GM19025 (cell line): ENCODE measurements around the gene CCT8L2.
"Not testable (repeated sequence)": the region's sequence is repeated elsewhere in the genome, so short reads cannot be mapped to it uniquely, and the experiment has no call there.

Experiments
- ATAC-seq: cut with Tn5 transposase; IDR thresholded peaks from one replicate; pipeline ENCODE4 v1.9.1; 2021; ENCODE audit warnings: mild to moderate bottlenecking, low read depth, moderate library complexity; ENCODE audit not compliant: unreplicated experiment

The CCT8L2 gene, protein sequence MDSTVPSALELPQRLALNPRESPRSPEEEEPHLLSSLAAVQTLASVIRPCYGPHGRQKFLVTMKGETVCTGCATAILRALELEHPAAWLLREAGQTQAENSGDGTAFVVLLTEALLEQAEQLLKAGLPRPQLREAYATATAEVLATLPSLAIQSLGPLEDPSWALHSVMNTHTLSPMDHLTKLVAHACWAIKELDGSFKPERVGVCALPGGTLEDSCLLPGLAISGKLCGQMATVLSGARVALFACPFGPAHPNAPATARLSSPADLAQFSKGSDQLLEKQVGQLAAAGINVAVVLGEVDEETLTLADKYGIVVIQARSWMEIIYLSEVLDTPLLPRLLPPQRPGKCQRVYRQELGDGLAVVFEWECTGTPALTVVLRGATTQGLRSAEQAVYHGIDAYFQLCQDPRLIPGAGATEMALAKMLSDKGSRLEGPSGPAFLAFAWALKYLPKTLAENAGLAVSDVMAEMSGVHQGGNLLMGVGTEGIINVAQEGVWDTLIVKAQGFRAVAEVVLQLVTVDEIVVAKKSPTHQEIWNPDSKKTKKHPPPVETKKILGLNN

GRCh38 chr22:16592710-16593109 lies at the start of gene CCT8L2:
TSS of gene CCT8L2 (minus strand) at chr22:16592810. CDS start at chr22:16592550, 260 bp downstream.
- ATAC-seq: not testable (repeated sequence)

GRCh38 chr22:16635442-16635841 lies 42.8 kb upstream of the CCT8L2 start:
- not testable (repeated sequence) for ATAC-seq

DNA sequence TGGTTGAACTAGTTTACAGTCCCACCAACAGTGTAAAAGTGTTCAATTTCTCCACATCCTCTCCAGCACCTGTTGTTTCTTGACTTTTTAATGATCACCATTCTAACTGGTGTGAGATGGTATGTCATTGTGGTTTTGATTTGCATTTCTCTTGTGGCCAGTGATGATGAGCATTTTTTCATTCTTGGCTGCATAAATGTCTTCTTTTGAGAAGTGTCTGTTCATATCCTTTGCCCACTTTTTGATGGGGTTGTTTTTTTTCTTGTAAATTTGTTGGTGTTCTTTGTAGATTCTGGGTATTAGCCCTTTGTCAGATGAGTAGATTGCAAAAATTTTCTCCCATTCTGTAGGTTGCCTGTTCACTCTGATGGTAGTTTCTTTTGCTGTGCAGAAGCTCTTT lies 41.5 kb upstream of the CCT8L2 start:
- ATAC-seq: not testable (repeated sequence)

- not testable (repeated sequence) for ATAC-seq
Observed at GRCh38 chr22:16628476-16628875, 35.9 kb upstream of the CCT8L2 start.

GRCh38 chr22:16625018-16625417 lies 32.4 kb upstream of the CCT8L2 start:
- ATAC-seq: not testable (repeated sequence)

- not testable (repeated sequence) for ATAC-seq
Observed at GRCh38 chr22:16623595-16623994, 31.0 kb upstream of the CCT8L2 start.

- not testable (repeated sequence) for ATAC-seq
Observed at GRCh38 chr22:16617516-16617915, 24.9 kb upstream of the CCT8L2 start.

GRCh38 chr22:16616390-16616938 lies 23.9 kb upstream of the CCT8L2 start:
- ATAC-seq: not testable (repeated sequence)

- not testable (repeated sequence) for ATAC-seq
Observed at GRCh38 chr22:16615606-16616245, 23.1 kb upstream of the CCT8L2 start.

DNA sequence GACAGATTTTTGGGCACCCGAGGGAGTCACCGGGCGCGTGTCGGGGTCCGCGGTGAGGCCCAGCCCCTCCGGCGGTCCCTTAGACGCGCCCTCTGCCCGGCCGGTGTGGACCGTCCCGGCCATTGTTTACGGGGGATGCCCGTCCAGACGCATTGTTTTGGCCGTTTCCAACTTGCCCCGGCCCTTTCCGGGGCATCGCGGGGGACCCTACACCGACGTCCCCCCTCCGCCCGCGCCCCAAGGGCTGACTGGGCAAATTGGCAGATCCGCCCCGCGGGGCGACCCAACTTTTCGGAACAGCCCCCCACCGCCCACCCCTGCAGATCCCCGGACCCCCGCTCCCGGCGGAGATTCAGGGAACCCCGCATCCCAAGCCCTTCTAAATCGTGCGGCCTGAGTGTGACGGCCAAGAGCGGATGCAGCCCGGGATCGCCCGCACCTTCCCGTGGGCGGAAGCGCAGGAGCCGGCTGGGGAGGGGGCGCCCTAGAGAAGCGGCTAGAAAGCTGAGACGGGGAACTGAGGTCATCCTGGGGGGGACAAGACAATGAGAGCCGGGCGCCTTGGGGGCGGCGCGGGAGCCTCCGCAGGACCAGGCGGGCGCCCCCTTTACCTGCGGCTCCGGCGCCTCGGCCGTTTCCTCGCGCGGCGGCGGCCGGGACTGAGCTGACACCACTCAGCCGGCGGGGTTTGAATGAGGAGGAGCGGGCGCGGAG lies 17.1 kb upstream of the CCT8L2 start:
- ATAC-seq: no peak

GRCh38 chr22:16608931-16609330 lies 16.3 kb upstream of the CCT8L2 start:
- ATAC-seq: no peak

DNA sequence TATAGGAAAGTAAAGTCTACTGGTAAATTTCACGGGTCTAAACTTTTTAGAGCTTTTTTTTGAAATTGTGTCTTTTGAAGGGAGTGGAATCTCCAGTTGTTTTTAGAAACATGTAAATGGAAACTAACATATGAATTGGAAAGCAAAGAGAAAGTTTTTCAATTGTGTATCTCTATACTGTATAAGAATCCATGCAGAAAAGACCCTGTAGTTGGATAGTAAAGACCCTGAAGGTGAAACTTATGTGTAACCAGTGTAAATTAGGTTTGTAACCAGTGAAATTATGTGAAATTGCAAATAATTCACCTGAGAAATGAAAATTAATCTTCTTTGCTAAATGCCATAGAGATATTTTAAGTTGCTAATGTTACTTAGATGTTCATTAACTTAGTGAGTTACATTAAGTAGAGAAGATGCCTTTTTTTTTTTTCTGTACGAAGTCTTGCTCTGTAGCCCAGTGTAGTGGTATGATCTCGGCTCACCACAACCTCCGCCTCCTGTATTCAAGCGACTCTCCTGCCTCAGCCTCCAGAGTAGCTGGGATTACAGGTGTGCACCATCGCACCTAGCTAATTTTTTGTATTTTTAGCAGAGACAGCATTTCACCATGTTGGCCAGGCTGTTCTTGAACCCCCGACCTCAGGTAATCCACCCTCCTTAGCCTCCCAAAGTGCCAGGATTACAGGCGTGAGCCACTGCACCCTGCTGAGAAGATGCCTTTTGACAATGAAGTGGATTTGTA lies 11.8 kb upstream of the CCT8L2 start:
- not testable (repeated sequence) for ATAC-seq

GRCh38 chr22:16603770-16604242 lies 11.2 kb upstream of the CCT8L2 start:
- not testable (repeated sequence) for ATAC-seq

GRCh38 chr22:16603448-16603768 lies 10.8 kb upstream of the CCT8L2 start:
- no peak for ATAC-seq

DNA sequence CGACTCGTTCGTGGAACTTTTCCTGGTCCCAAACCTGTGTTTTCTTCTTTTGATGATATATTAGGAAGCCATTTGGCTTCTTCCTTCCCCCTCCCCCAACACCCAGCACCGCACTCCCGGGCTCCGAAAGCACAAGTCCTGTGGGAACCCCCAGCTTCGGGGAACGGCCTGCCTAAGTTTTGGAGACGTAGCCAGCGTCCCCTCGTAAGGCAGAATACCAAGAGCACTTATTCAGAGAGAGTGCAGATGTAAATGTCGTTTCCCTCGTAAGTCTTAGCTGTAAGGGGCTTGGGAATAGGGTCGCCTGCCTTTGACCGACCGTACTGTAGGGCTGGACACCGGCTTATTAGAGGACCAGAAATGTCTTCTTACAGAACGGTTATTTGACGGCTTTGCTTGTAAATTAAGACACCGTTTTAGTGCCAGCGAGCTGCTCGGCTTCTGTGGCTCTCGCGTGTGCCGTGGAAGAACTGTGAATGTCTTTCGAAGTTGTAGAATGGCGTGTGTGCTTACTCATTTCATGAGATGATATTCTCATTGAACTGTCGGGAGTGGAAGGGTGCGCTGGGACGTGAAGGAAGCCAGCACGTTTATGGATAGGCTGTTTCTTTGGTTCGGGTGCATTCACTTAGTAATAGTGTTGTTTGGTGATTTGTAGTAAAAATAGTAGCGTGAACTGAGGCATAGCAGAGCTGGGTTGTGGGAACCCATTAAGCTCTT lies 10.3 kb upstream of the CCT8L2 start:
- ATAC-seq: not testable (repeated sequence)

GRCh38 chr22:16602224-16602727 lies 9.7 kb upstream of the CCT8L2 start:
- not testable (repeated sequence) for ATAC-seq

DNA sequence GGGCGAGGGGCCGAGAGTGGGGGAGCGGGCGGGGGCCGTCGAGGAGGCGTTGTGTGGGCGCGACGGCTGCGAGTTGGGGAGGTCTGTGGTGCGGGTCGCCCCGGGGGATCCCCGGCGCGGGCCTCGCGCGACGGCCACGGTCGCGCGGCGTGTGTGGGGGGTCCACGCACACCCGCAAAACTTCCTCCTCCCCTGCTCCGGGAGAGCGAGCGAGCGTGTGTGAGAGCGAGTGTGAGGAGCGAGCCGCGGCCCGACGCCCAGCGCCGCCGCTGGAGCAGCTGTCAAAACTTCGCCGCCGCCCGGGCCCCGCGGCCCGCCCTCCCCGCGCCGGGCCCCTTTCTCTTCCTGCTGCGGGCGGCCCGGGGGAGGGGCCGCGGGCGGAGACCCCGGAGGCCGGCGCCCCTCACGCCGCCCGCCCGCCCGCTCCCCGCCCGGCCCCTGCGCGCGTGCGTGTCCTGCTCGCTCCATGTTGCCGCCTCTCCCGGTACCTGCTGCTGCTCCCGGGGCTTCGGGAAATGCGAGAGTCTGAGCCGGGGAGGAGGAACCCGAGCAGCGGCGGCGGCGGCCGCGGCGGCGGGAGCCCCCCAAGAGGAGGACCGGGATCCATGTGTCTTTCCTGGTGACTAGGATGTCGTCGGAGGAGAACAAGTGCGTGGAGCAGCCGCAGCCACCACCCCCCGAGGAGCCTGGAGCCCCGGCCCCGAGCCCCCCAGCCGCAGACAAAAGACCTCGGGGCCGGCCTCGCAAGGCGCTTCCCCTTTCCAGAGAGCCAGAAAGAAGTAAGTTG lies 9.0 kb upstream of the CCT8L2 start:
- no peak for ATAC-seq
